H9 (cell line): ENCODE data around the gene IRX2. TPM values are rescaled to one million over a fixed set of nuclear protein-coding genes. Genes with fewer than 3 reads are reported as not detected.

ENCODE experiments used
- DNase-seq: peaks from one replicate; pipeline ENCODE4 v3.0.0-alpha.2; 2017
- H2AFZ ChIP-seq: one replicate; pipeline ENCODE4 v1.6.1; 2013; ENCODE audit warnings: mild to moderate bottlenecking, low read length, control low read depth, moderate library complexity
- H2AK5ac ChIP-seq: 2 replicates; pipeline ENCODE4 v1.6.1; 2013; ENCODE audit warnings: low read length, control low read depth, mixed read lengths; ENCODE audit not compliant: insufficient read length
- H2BK120ac ChIP-seq: one replicate; pipeline ENCODE4 v1.6.1; 2013; ENCODE audit warnings: low read depth, mild to moderate bottlenecking, low read length, control low read depth, inconsistent platforms; ENCODE audit not compliant: poor library complexity, severe bottlenecking
- H2BK12ac ChIP-seq: 2 replicates; pipeline ENCODE4 v1.6.1; 2013; ENCODE audit warnings: low read length, control low read depth, mixed read lengths, low read depth; ENCODE audit not compliant: insufficient read length
- H2BK15ac ChIP-seq: 2 replicates; pipeline ENCODE4 v1.6.1; 2013; ENCODE audit warnings: low read depth, low read length, control low read depth
- H2BK20ac ChIP-seq: one replicate; pipeline ENCODE4 v1.6.1; 2013; ENCODE audit warnings: low read depth, mild to moderate bottlenecking, low read length, control low read depth, inconsistent platforms; ENCODE audit not compliant: poor library complexity, severe bottlenecking
- H2BK5ac ChIP-seq: 2 replicates; pipeline ENCODE4 v1.6.1; 2013; ENCODE audit warnings: low read length, control low read depth, mixed read lengths; ENCODE audit not compliant: insufficient read length
- H3K14ac ChIP-seq: 2 replicates; pipeline ENCODE4 v1.6.1; 2013; ENCODE audit warnings: low read length, control low read depth; ENCODE audit not compliant: insufficient read depth
- H3K18ac ChIP-seq: 2 replicates; pipeline ENCODE4 v1.6.1; 2013; ENCODE audit warnings: low read depth, mild to moderate bottlenecking, mixed read lengths, low read length, control low read depth; ENCODE audit not compliant: insufficient read length
- H3K23ac ChIP-seq: 2 replicates; pipeline ENCODE4 v1.6.1; 2013; ENCODE audit warnings: low read length, control low read depth, mixed read lengths, low read depth; ENCODE audit not compliant: insufficient read length
- H3K23me2 ChIP-seq: 2 replicates; pipeline ENCODE4 v1.6.1; 2013; ENCODE audit warnings: low read depth, mild to moderate bottlenecking, mixed read lengths, low read length, control low read depth; ENCODE audit not compliant: insufficient read length, poor library complexity, severe bottlenecking
- H3K27ac ChIP-seq: 2 replicates; pipeline ENCODE4 v1.5.1; 2013; ENCODE audit warnings: low read length, control low read depth, mixed read lengths, low read depth; ENCODE audit not compliant: insufficient read length
- H3K27me3 ChIP-seq: 2 replicates; pipeline ENCODE4 v1.6.1; 2013; ENCODE audit warnings: low read length, control low read depth, inconsistent platforms; ENCODE audit not compliant: insufficient read depth
- H3K4ac ChIP-seq: 2 replicates; pipeline ENCODE4 v1.6.1; 2013; ENCODE audit warnings: low read depth, mild to moderate bottlenecking, control low read depth, inconsistent platforms, low read length, moderate library complexity
- H3K4me1 ChIP-seq: 2 replicates; pipeline ENCODE4 v1.6.1; 2013; ENCODE audit warnings: low read length, control low read depth, inconsistent platforms; ENCODE audit not compliant: insufficient read depth
- H3K4me2 ChIP-seq: 2 replicates; pipeline ENCODE4 v1.6.1; 2013; ENCODE audit warnings: low read length, control low read depth, mixed read lengths; ENCODE audit not compliant: insufficient read length, insufficient read depth
- H3K56ac ChIP-seq: 2 replicates; pipeline ENCODE4 v1.6.1; 2013; ENCODE audit warnings: low read depth, mild to moderate bottlenecking, mixed read lengths, low read length, control low read depth; ENCODE audit not compliant: insufficient read length
- H3K79me1 ChIP-seq: 2 replicates; pipeline ENCODE4 v1.6.1; 2013; ENCODE audit warnings: low read depth, mild to moderate bottlenecking, moderate library complexity, low read length, control low read depth, inconsistent platforms; ENCODE audit not compliant: insufficient read depth, poor library complexity, severe bottlenecking
- H3K79me2 ChIP-seq: 2 replicates; pipeline ENCODE4 v1.6.1; 2013; ENCODE audit warnings: low read length, control low read depth, inconsistent platforms; ENCODE audit not compliant: insufficient read depth
- H3K9ac ChIP-seq: 2 replicates; pipeline ENCODE4 v1.6.1; 2013; ENCODE audit warnings: low read length, control low read depth, mixed read lengths; ENCODE audit not compliant: insufficient read length; ENCODE audit errors: extremely low read depth
- H3K9me3 ChIP-seq: one replicate; pipeline ENCODE4 v1.6.1; 2013; ENCODE audit warnings: low read depth, low read length, inconsistent platforms; ENCODE audit not compliant: control insufficient read depth
- H3T11ph ChIP-seq: one replicate; pipeline ENCODE4 v1.6.1; 2013; ENCODE audit warnings: mild to moderate bottlenecking, low read length, control low read depth, inconsistent platforms
- H4K20me1 ChIP-seq: one replicate; pipeline ENCODE4 v1.6.1; 2013; ENCODE audit not compliant: control insufficient read depth, insufficient read length, insufficient read depth
- H4K5ac ChIP-seq: 2 replicates; pipeline ENCODE4 v1.6.1; 2013; ENCODE audit warnings: low read depth, mild to moderate bottlenecking, mixed read lengths, low read length, control low read depth; ENCODE audit not compliant: insufficient read length
- H4K8ac ChIP-seq: replicated peaks from 2 replicates; pipeline ENCODE4 v1.6.1; 2013; ENCODE audit warnings: low read length, control low read depth, mixed read lengths, low read depth; ENCODE audit not compliant: insufficient read length
- H4K91ac ChIP-seq: 2 replicates; pipeline ENCODE4 v1.6.1; 2013; ENCODE audit warnings: low read depth, mild to moderate bottlenecking, moderate library complexity, mixed read lengths, low read length, control low read depth; ENCODE audit not compliant: insufficient read length
- H3K27ac Mint-ChIP-seq, 3 experiments: 2 replicates in 2 of 3; 3 replicates in 1 of 3; pipeline ENCODE4 v1.8.0; 2020 to 2021; ENCODE audit warnings: mixed read lengths in 3 of 3, mild to moderate bottlenecking in 1 of 3, moderate library complexity in 1 of 3
- H3K27me3 Mint-ChIP-seq: 2 replicates; pipeline ENCODE4 v1.8.0; 2021; ENCODE audit warnings: low read depth, mild to moderate bottlenecking, moderate library complexity, mixed read lengths
- H3K36me3 Mint-ChIP-seq, 3 experiments: 2 replicates in 2 of 3; 3 replicates in 1 of 3; pipeline ENCODE4 v1.8.0; 2020 to 2021; ENCODE audit warnings: low read depth in 3 of 3, mixed read lengths in 3 of 3; ENCODE audit not compliant: insufficient read depth in 1 of 3
- H3K4me1 Mint-ChIP-seq, 2 experiments: 2 replicates each; pipeline ENCODE4 v1.8.0; 2020; ENCODE audit warnings: mixed read lengths in 2 of 2
- H3K4me3 Mint-ChIP-seq, 2 experiments: 2 replicates in 1 of 2; 3 replicates in 1 of 2; pipeline ENCODE4 v1.8.0; 2020 to 2021; ENCODE audit warnings: mild to moderate bottlenecking in 2 of 2, mixed read lengths in 2 of 2, moderate library complexity in 1 of 2
- H3K9me3 Mint-ChIP-seq, 2 experiments: 2 replicates in 1 of 2; 3 replicates in 1 of 2; pipeline ENCODE4 v1.8.0; 2020; ENCODE audit warnings: mild to moderate bottlenecking in 2 of 2, mixed read lengths in 2 of 2, moderate library complexity in 1 of 2
- CTCF ChIP-seq: fragments of 200-600 bp; sonication (generic); conservative IDR thresholded peaks from 3 replicates; pipeline ENCODE4 v1.8.0; 2021; ENCODE audit warnings: antibody characterized with exemption, mild to moderate bottlenecking
- whole genome bisulfite sequencing: extraction: QIAGEN DNeasy Blood & Tissue Kit; methylation state at CpG from one replicate; pipeline ENCODE4 v1.1.7; 2013; ENCODE audit warnings: missing lambda C conversion rate, low lambda C conversion rate, mixed read lengths; ENCODE audit not compliant: insufficient read length; ENCODE audit errors: extremely low coverage; 5-methylcytosine and 5-hydroxymethylcytosine counted together
- total RNA-seq: library from RNA; stranded (reverse); gene quantifications from 2 replicates; pipeline ENCODE4 v1.2.1, GENCODE V29; 2021

The IRX2 gene
- total RNA-seq, 1 experiment from 2014 or later: 91.6 TPM

- no peak overlapping the region for H2BK5ac ChIP-seq
- H3K79me1 ChIP-seq: no peaks in the 10 kb centered on the region
- no peak overlapping the region for H2BK20ac ChIP-seq
- H3K9me3 ChIP-seq: no peaks in the 10 kb centered on the region
- H2BK12ac ChIP-seq: no peak overlapping the region
- H4K20me1 ChIP-seq: no peaks in the 10 kb centered on the region
- no CpG with 5 or more reads among the region's 10 CpGs for WGBS
- Mint-ChIP-seq H3K4me1 (peaks cover 8% of the 10 kb centered on the region in 2 experiments), H3K27me3 (peaks cover 12% of the 10 kb centered on the region), H3K27ac (peak overlapping the region in 1 of 3 experiments; percentile 59; a peak in 2 of 7 replicates), H3K36me3 (no peaks in the 10 kb centered on the region), H3K9me3 (no peaks in the 10 kb centered on the region), H3K4me3 (no peak overlapping the region)
- no peak overlapping the region for H4K5ac ChIP-seq
- no peak overlapping the region for H3K23ac ChIP-seq
- no peak overlapping the region for H3K9ac ChIP-seq
- no peaks in the 10 kb centered on the region for H3K27me3 ChIP-seq
- no peak overlapping the region for H3K4me2 ChIP-seq
- no peaks in the 10 kb centered on the region for H3K23me2 ChIP-seq
- no peak overlapping the region for H2BK120ac ChIP-seq
- no peak overlapping the region for H3K18ac ChIP-seq
- no peak overlapping the region for H3T11ph ChIP-seq
- no peaks in the 10 kb centered on the region for H3K4me1 ChIP-seq
- no peak overlapping the region for H3K56ac ChIP-seq
- TF ChIP-seq CTCF: no peak
- no peak for DNase-seq
- no peaks in the 10 kb centered on the region for H3K79me2 ChIP-seq
- no peak overlapping the region for H4K8ac ChIP-seq
- no peak overlapping the region for H2AFZ ChIP-seq
- H4K91ac ChIP-seq: no peak overlapping the region
- H3K4ac ChIP-seq: no peak overlapping the region
- no peak overlapping the region for H3K27ac ChIP-seq
- no peak overlapping the region for H3K14ac ChIP-seq
- H2BK15ac ChIP-seq: no peak overlapping the region
- no peak overlapping the region for H2AK5ac ChIP-seq
Observed at GRCh38 chr5:2705861-2706260, 45.6 kb downstream of the IRX2 start.
